CD4-positive, alpha-beta T cell (primary cell): ENCODE data around the gene RNF144B. TPM values are rescaled to one million over a fixed set of nuclear protein-coding genes. Genes with fewer than 3 reads are reported as not detected.
A peak's percentile ranks its signal among the peaks of the same experiment; 100 is the strongest.

Experiments
- ATAC-seq: fragments of 200-7000 bp; cut with Tn5 transposase; one replicate; pipeline ENCODE4 v1.10.0; 2022; ENCODE audit warnings: mild to moderate bottlenecking; ENCODE audit not compliant: poor library complexity
- CTCF ChIA-PET: fragments of 350-600 bp; sonication (Branson Sonifier 250); formaldehyde crosslinking; loops from one replicate; lab custom pipeline; 2021; ENCODE audit warnings: antibody characterized with exemption, inconsistent platforms; lab: Charles Lee
- POLR2A ChIA-PET: fragments of 350-600 bp; sonication (Branson Sonifier 250); formaldehyde crosslinking; loops from one replicate; lab custom pipeline; 2021; ENCODE audit warnings: antibody characterized with exemption, inconsistent platforms; lab: Charles Lee
- DNase-seq, 14 experiments: peaks; one replicate each; pipeline ENCODE4 v3.0.0-alpha.2; 2013 to 2020; ENCODE audit warnings: mixed read lengths in 2 of 14
- H3K27ac ChIP-seq, 2 donors: one replicate each; pipeline versions ENCODE4 v1.5.1 to v1.7.0; 2013; ENCODE audit warnings: low read length in 2 of 2, low read depth in 1 of 2, mild to moderate bottlenecking in 1 of 2
- H3K27me3 ChIP-seq, 2 experiments: 1 replicate in 1 of 2; 2 replicates in 1 of 2; pipeline versions ENCODE4 v1.6.1 to v1.7.0; 2013; ENCODE audit warnings: low read length in 2 of 2, control low read depth in 1 of 2, mild to moderate bottlenecking in 1 of 2, moderate library complexity in 1 of 2; ENCODE audit not compliant: insufficient read depth in 2 of 2, control insufficient read depth in 1 of 2
- H3K36me3 ChIP-seq: one replicate; pipeline ENCODE4 v1.6.1; 2013; ENCODE audit warnings: low read length, control low read depth; ENCODE audit not compliant: insufficient read depth
- H3K4me1 ChIP-seq: one replicate; pipeline ENCODE4 v1.6.1; 2013; ENCODE audit warnings: low read length, control low read depth; ENCODE audit not compliant: insufficient read depth
- H3K4me3 ChIP-seq: one replicate; pipeline ENCODE4 v1.5.1; 2013; ENCODE audit warnings: mild to moderate bottlenecking, low read length, moderate library complexity
- H3K9me3 ChIP-seq, 2 experiments: 1 replicate in 1 of 2; 2 replicates in 1 of 2; pipeline versions ENCODE4 v1.6.1 to v1.7.0; 2013; ENCODE audit warnings: low read length in 2 of 2, mild to moderate bottlenecking in 2 of 2, control low read depth in 1 of 2, moderate library complexity in 1 of 2; ENCODE audit not compliant: control insufficient read depth in 1 of 2, insufficient read depth in 1 of 2
- H3K27ac Mint-ChIP-seq: one replicate; pipeline ENCODE4 v1.8.0; 2020; ENCODE audit warnings: mixed read lengths
- H3K27me3 Mint-ChIP-seq: one replicate; pipeline ENCODE4 v1.8.0; 2021; ENCODE audit warnings: mixed read lengths
- H3K36me3 Mint-ChIP-seq: one replicate; pipeline ENCODE4 v1.8.0; 2021; ENCODE audit warnings: low read depth, mixed read lengths
- H3K4me1 Mint-ChIP-seq: one replicate; pipeline ENCODE4 v1.8.0; 2021; ENCODE audit warnings: low read depth, mixed read lengths
- H3K4me3 Mint-ChIP-seq: one replicate; pipeline ENCODE4 v1.8.0; 2020; ENCODE audit warnings: mild to moderate bottlenecking, mixed read lengths
- H3K9me3 Mint-ChIP-seq: one replicate; pipeline ENCODE4 v1.8.0; 2020; ENCODE audit warnings: mixed read lengths
- intact Hi-C, 2 experiments: fragments of 100-400 bp; cut with DNase I in 1 of 2; cut with micrococcal nuclease in 1 of 2; formaldehyde crosslinking; loops; one replicate each; pipeline versions ENCODE4 v1.15.1 to v1.9.0; 2023 to 2025; cut with DNase I, micrococcal nuclease
- total RNA-seq, 174 experiments: library from RNA in 2 of 174; stranded (reverse) in 2 of 174; gene quantifications; one replicate each; pipeline ENCODE4 v1.2.3 and lab custom pipeline; 2021 to 2026
- TF ChIP-seq, protein P1 (sequence below): fragments of 200-600 bp; IDR thresholded peaks from one replicate; pipeline ENCODE4 v1.8.0; 2022; ENCODE audit warnings: antibody characterized with exemption, mild to moderate bottlenecking

The RNF144B gene
- total RNA-seq, 2 experiments from 2014 or later: 2.3 to 3.5 TPM

GRCh38 chr6:18436341-18436740 lies 49.2 kb downstream of the RNF144B start:
- no peaks in the 10 kb centered on the region for H3K4me1 ChIP-seq
- H3K27me3 ChIP-seq: no peaks in the 10 kb centered on the region
- Mint-ChIP-seq H3K36me3 (peaks cover 16% of the 10 kb centered on the region), H3K27me3 (no peaks in the 10 kb centered on the region), H3K9me3 (no peaks in the 10 kb centered on the region), H3K4me3 (no peak overlapping the region), H3K4me1 (peaks cover 5% of the 10 kb centered on the region), H3K27ac (no peak overlapping the region)
- H3K4me3 ChIP-seq: no peak overlapping the region
- ChIA-PET CTCF (no interaction called here), POLR2A (no interaction called here)
- intact Hi-C loops: no loop called here
- TF ChIP-seq, protein P1, sequence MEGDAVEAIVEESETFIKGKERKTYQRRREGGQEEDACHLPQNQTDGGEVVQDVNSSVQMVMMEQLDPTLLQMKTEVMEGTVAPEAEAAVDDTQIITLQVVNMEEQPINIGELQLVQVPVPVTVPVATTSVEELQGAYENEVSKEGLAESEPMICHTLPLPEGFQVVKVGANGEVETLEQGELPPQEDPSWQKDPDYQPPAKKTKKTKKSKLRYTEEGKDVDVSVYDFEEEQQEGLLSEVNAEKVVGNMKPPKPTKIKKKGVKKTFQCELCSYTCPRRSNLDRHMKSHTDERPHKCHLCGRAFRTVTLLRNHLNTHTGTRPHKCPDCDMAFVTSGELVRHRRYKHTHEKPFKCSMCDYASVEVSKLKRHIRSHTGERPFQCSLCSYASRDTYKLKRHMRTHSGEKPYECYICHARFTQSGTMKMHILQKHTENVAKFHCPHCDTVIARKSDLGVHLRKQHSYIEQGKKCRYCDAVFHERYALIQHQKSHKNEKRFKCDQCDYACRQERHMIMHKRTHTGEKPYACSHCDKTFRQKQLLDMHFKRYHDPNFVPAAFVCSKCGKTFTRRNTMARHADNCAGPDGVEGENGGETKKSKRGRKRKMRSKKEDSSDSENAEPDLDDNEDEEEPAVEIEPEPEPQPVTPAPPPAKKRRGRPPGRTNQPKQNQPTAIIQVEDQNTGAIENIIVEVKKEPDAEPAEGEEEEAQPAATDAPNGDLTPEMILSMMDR: no peak
- H3K27ac ChIP-seq: no peak overlapping the region
- no peak for ATAC-seq
- no peaks in the 10 kb centered on the region for H3K9me3 ChIP-seq
- DNase-seq: peak in 3 of 14 experiments; percentile 3 to 20 (median 19)
- no peaks in the 10 kb centered on the region for H3K36me3 ChIP-seq

DNA sequence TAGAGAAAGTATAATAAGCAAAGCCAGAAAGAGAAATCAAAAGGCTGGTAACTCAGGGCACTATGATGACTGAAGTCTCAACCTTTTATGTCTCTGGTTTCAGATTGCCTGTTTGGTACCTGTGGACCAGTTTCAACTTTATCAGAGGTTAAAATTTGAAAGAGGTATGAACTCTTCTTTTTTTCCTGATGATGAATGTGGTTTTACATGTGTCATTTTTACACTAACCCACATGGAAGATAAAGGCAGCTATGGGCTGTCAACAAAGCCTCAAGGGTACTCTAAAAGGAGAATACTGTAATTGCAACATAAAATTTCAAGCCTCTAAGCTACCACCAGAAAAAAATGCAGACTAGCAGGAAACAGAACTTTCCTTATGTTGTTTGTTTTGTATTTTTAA lies 52.4 kb downstream of the RNF144B start:
- Histone ChIP-seq H3K36me3 (no peaks in the 10 kb centered on the region), H3K4me1 (no peaks in the 10 kb centered on the region), H3K9me3 (no peaks in the 10 kb centered on the region), H3K27ac (no peak overlapping the region), H3K27me3 (no peaks in the 10 kb centered on the region), H3K4me3 (no peak overlapping the region)
- no peak overlapping the region for H3K27ac Mint-ChIP-seq
- H3K9me3 Mint-ChIP-seq: no peaks in the 10 kb centered on the region
- intact Hi-C loops: no loop called here
- H3K4me3 Mint-ChIP-seq: no peak overlapping the region
- TF ChIP-seq, protein P1: no peak
- DNase-seq (no peak), ATAC-seq (no peak)
- peaks cover 5% of the 10 kb centered on the region for H3K4me1 Mint-ChIP-seq
- POLR2A ChIA-PET: no interaction called here
- H3K36me3 Mint-ChIP-seq: peaks cover 6% of the 10 kb centered on the region
- H3K27me3 Mint-ChIP-seq: no peaks in the 10 kb centered on the region
- CTCF ChIA-PET: no interaction called here

GRCh38 chr6:18441251-18441979 lies 54.3 kb downstream of the RNF144B start:
- H3K27ac ChIP-seq: no peak overlapping the region
- H3K4me1 ChIP-seq: no peaks in the 10 kb centered on the region
- no peaks in the 10 kb centered on the region for H3K9me3 Mint-ChIP-seq
- ChIA-PET CTCF (interaction anchor here (1.1 kb wide), 1 partner anchor 9 kb away, joined by 3 read pairs; no protein-coding TSS in a partner anchor), POLR2A (no interaction called here)
- ATAC-seq: no peak
- intact Hi-C loops: no loop called here
- H3K4me1 Mint-ChIP-seq: peaks cover 5% of the 10 kb centered on the region
- H3K27ac Mint-ChIP-seq: no peak overlapping the region
- TF ChIP-seq, protein P1: no peak
- no peaks in the 10 kb centered on the region for H3K27me3 ChIP-seq
- no peaks in the 10 kb centered on the region for H3K36me3 ChIP-seq
- peaks cover 6% of the 10 kb centered on the region for H3K36me3 Mint-ChIP-seq
- no peak overlapping the region for H3K4me3 ChIP-seq
- H3K27me3 Mint-ChIP-seq: no peaks in the 10 kb centered on the region
- H3K4me3 Mint-ChIP-seq: no peak overlapping the region
- no peaks in the 10 kb centered on the region for H3K9me3 ChIP-seq
- DNase-seq: no peak
